ENCODE results near the gene SLCO3A1. TPM values are rescaled to one million over a fixed set of nuclear protein-coding genes. Genes with fewer than 3 reads are reported as not detected.

SLCO3A1 gene
- total and polyA plus RNA-seq, 2 experiments from 2014 or later, result 35.5 to 71.9 TPM

- peaks cover 7% of the 10 kb centered on the region for H3K36me3 ChIP-seq
- DNase-seq (ENCODE audit: low read depth in 1 of 2, low spot score in 1 of 2), result no peak
- TF ChIP-seq CTCF (IDR thresholded peaks at IDR 0.05; ENCODE audit: low read depth, low read length), result no peak
- H3K4me1 ChIP-seq (ENCODE audit: low read depth), result no peaks in the 10 kb centered on the region
- H3K27ac ChIP-seq, result no peak overlapping the region
- H3K4me3 ChIP-seq, result no peak overlapping the region
- no peaks in the 10 kb centered on the region for H3K27me3 ChIP-seq
- no peaks in the 10 kb centered on the region for H3K9me3 ChIP-seq (ENCODE audit: low read depth)
These were observed 268.8 kb downstream of the SLCO3A1 start for GRCh38 chr15:92122259-92122658.

- no peak for DNase-seq (ENCODE audit: low read depth in 1 of 2, low spot score in 1 of 2)
- H3K4me1 ChIP-seq (ENCODE audit: low read depth), result no peaks in the 10 kb centered on the region
- peaks cover 11% of the 10 kb centered on the region for H3K36me3 ChIP-seq
- H3K9me3 ChIP-seq (ENCODE audit: low read depth), result no peaks in the 10 kb centered on the region
- no peak overlapping the region for H3K4me3 ChIP-seq
- no peak overlapping the region for H3K27ac ChIP-seq
- TF ChIP-seq CTCF (IDR thresholded peaks at IDR 0.05; ENCODE audit: low read depth, low read length), result no peak
- no peaks in the 10 kb centered on the region for H3K27me3 ChIP-seq
These were observed 270.6 kb downstream of the SLCO3A1 start for GRCh38 chr15:92123962-92124656.

GRCh38 chr15:92124657-92125010 lies 271.1 kb downstream of the SLCO3A1 start:
- Histone ChIP-seq H3K4me1 (ENCODE audit: low read depth) (no peaks in the 10 kb centered on the region), H3K27me3 (no peaks in the 10 kb centered on the region), H3K27ac (no peak overlapping the region), H3K9me3 (ENCODE audit: low read depth) (no peaks in the 10 kb centered on the region), H3K4me3 (no peak overlapping the region), H3K36me3 (peaks cover 11% of the 10 kb centered on the region)
- no peak for DNase-seq (ENCODE audit: low read depth in 1 of 2, low spot score in 1 of 2)
- TF ChIP-seq CTCF (IDR thresholded peaks at IDR 0.05; ENCODE audit: low read depth, low read length), result no peak

- Histone ChIP-seq H3K9me3 (ENCODE audit: low read depth) (no peaks in the 10 kb centered on the region), H3K27ac (no peak overlapping the region), H3K4me3 (no peak overlapping the region), H3K4me1 (ENCODE audit: low read depth) (no peaks in the 10 kb centered on the region), H3K36me3 (peaks cover 3% of the 10 kb centered on the region), H3K27me3 (no peaks in the 10 kb centered on the region)
- TF ChIP-seq CTCF (IDR thresholded peaks at IDR 0.05; ENCODE audit: low read depth, low read length), result no peak
- no peak for DNase-seq (ENCODE audit: low read depth in 1 of 2, low spot score in 1 of 2)
These were observed 275.3 kb downstream of the SLCO3A1 start for GRCh38 chr15:92128788-92129187.

GRCh38 chr15:92130244-92130643 lies 276.7 kb downstream of the SLCO3A1 start:
- H3K4me3 ChIP-seq, result no peak overlapping the region
- peaks cover 3% of the 10 kb centered on the region for H3K36me3 ChIP-seq
- H3K9me3 ChIP-seq (ENCODE audit: low read depth), result no peaks in the 10 kb centered on the region
- H3K27ac ChIP-seq, result no peak overlapping the region
- no peaks in the 10 kb centered on the region for H3K27me3 ChIP-seq
- TF ChIP-seq CTCF (IDR thresholded peaks at IDR 0.05; ENCODE audit: low read depth, low read length), result no peak
- DNase-seq (ENCODE audit: low read depth in 1 of 2, low spot score in 1 of 2), result no peak
- H3K4me1 ChIP-seq (ENCODE audit: low read depth), result no peaks in the 10 kb centered on the region
